Measurements from ENCODE around the gene KIAA1217. TPM values are rescaled to one million over a fixed set of nuclear protein-coding genes. Genes with fewer than 3 reads are reported as not detected.
A peak's percentile ranks its signal among the peaks of the same experiment; 100 is the strongest.

KIAA1217 gene
- polyA plus RNA-seq, 1 donor, result 54.9 TPM

DNA sequence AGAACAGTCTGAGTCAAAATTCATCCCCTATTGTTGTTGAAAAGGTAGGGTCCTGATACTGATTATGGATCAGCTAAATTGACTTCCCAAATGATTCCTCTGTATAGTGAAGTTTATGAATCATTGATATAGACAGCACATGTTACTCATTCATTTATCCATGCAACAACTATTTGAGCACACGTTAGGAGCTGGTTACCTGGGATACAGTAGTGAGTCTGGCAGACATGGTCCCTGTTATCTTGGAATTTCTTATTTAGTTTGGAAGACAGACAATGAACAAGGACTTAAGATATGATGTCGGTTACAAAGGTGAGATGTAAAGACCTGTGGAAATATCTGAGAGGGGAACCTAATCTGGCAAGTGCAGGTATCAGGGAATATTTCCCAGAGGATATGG, 28.0 kb upstream of the KIAA1217 start:
- H3K27ac ChIP-seq (ENCODE audit: low read length), result no peak overlapping the region
- H3K36me3 ChIP-seq (ENCODE audit: control insufficient read depth, insufficient read depth, low read length), result no peaks in the 10 kb centered on the region
- 60% methylated on average over 1 of the region's 2 CpGs for WGBS (ENCODE audit: insufficient coverage, low lambda C conversion rate)
- H3K27me3 ChIP-seq (ENCODE audit: control insufficient read depth, insufficient read depth, low read length), result no peaks in the 10 kb centered on the region
- H3K9me3 ChIP-seq (ENCODE audit: control insufficient read depth, low read depth, low read length), result peaks cover 7% of the 10 kb centered on the region
- H3K4me1 ChIP-seq (ENCODE audit: control insufficient read depth, insufficient read depth, low read length), result no peaks in the 10 kb centered on the region
- DNase-seq, result no peak
- H3K4me3 ChIP-seq (ENCODE audit: low read length), result no peak overlapping the region

DNA sequence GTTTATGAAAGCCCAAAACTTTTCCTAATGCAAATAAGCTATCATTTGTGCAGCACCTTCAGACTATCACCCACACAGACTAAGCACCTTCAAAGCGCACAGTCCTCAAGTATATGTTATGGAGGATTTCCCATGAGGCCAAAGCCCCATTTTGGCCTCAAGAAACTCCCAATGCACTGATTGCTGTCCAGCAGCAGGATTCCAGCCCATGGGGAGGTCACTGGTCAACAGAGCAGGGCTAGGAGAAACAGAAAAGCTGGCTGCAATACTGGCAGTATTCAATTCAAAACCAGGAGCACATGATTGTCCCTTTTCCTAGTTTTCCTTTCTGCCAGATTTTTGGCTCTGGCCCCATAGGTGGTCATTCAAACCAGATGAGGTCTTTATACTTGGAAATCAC, 24.5 kb upstream of the KIAA1217 start:
- Histone ChIP-seq H3K27me3 (ENCODE audit: control insufficient read depth, insufficient read depth, low read length) (no peaks in the 10 kb centered on the region), H3K27ac (ENCODE audit: low read length) (no peak overlapping the region), H3K4me1 (ENCODE audit: control insufficient read depth, insufficient read depth, low read length) (no peaks in the 10 kb centered on the region), H3K36me3 (ENCODE audit: control insufficient read depth, insufficient read depth, low read length) (no peaks in the 10 kb centered on the region), H3K9me3 (ENCODE audit: control insufficient read depth, low read depth, low read length) (no peaks in the 10 kb centered on the region), H3K4me3 (ENCODE audit: low read length) (no peak overlapping the region)
- no CpG with 5 or more reads among the region's 1 CpG for WGBS (ENCODE audit: insufficient coverage, low lambda C conversion rate)
- no peak for DNase-seq

DNA sequence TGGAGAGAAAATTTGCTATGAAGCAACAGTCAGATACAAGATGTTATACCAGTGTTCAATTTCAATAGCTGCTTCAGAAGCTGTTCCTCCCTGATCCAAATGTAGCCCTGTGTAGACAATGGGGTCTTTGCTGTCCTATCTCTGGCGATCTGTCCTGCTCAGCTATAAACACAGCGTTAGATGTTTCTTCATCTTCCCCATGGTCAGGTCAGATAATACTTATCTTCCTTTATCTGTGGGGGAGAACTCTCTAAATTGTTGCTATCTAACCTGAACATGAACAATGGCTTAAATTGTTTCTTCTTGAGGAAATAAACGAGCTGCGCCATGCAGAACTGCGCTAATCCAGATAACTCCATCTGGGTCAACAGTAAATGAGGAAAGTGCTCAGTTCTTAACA, 15.6 kb upstream of the KIAA1217 start:
- no CpG with 5 or more reads among the region's 5 CpGs for WGBS (ENCODE audit: insufficient coverage, low lambda C conversion rate)
- no peak overlapping the region for H3K4me3 ChIP-seq (ENCODE audit: low read length)
- no peak overlapping the region for H3K27ac ChIP-seq (ENCODE audit: low read length)
- H3K27me3 ChIP-seq (ENCODE audit: control insufficient read depth, insufficient read depth, low read length), result no peaks in the 10 kb centered on the region
- no peaks in the 10 kb centered on the region for H3K4me1 ChIP-seq (ENCODE audit: control insufficient read depth, insufficient read depth, low read length)
- no peaks in the 10 kb centered on the region for H3K36me3 ChIP-seq (ENCODE audit: control insufficient read depth, insufficient read depth, low read length)
- DNase-seq, result no peak
- H3K9me3 ChIP-seq (ENCODE audit: control insufficient read depth, low read depth, low read length), result no peaks in the 10 kb centered on the region

DNA sequence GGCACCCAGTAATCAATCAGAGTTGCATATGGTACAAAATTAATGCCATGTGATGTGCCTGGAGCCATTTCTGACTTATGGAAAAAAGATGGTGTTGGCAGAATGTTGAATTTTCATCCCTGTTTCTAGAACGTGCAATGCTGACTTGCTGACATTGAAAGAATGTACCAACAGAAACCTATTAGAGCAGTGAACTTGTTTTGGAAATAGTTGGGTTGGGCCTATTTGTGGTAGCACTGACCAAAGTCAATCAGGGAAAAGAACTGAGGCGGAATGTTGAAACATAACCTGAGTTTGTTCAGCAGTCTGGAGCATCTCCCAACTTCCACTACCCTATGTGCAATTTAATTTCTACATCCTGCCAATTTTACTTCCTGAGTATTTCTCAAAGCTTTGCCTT, 11.7 kb upstream of the KIAA1217 start:
- no peaks in the 10 kb centered on the region for H3K9me3 ChIP-seq (ENCODE audit: control insufficient read depth, low read depth, low read length)
- no peaks in the 10 kb centered on the region for H3K36me3 ChIP-seq (ENCODE audit: control insufficient read depth, insufficient read depth, low read length)
- H3K27ac ChIP-seq (ENCODE audit: low read length), result no peak overlapping the region
- no peak overlapping the region for H3K4me3 ChIP-seq (ENCODE audit: low read length)
- no CpG with 5 or more reads among the region's 2 CpGs for WGBS (ENCODE audit: insufficient coverage, low lambda C conversion rate)
- peaks cover 6% of the 10 kb centered on the region for H3K4me1 ChIP-seq (ENCODE audit: control insufficient read depth, insufficient read depth, low read length)
- H3K27me3 ChIP-seq (ENCODE audit: control insufficient read depth, insufficient read depth, low read length), result no peaks in the 10 kb centered on the region
- DNase-seq, result no peak

DNA sequence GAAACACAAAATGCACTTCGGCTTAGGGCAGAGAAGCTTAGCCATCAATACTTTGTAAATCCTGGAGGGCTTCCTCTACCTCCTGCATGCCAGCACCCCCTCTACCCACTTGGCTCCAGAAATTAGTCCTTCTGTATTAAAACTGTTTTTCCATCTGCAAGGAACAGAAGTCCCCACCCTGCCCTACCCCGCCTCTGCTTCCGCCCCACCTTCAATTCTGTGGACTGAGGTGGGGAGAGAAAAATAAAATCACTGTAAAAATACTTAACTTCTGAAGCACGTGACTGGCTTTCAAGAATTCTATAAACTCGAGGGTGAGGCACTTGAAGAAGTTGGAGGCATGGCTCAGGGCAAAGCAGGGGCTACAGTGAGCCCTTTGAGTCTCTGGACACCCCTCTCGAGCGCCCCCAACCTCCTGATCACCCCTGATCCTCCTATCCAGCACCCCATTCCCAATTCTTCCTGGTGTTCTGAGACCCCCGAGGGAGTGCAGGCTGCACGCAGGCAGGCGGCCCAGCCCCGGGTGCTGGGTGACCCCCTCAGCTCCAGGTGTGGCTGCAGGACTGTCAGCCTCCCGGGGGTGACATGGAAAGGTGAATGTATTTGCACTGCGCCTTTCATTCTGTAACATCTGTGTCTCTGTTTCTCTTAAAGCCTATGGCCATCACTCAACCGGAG, 7.3 kb upstream of the KIAA1217 start:
- no peaks in the 10 kb centered on the region for H3K9me3 ChIP-seq (ENCODE audit: control insufficient read depth, low read depth, low read length)
- H3K4me1 ChIP-seq (ENCODE audit: control insufficient read depth, insufficient read depth, low read length), result peaks cover 16% of the 10 kb centered on the region
- peak overlapping the region; percentile 7 for H3K4me3 ChIP-seq (ENCODE audit: low read length)
- H3K27ac ChIP-seq (ENCODE audit: low read length), result peak overlapping the region; percentile 50
- DNase-seq, result peak in 1 of 2 donors; percentile 21
- no CpG with 5 or more reads among the region's 14 CpGs for WGBS (ENCODE audit: insufficient coverage, low lambda C conversion rate)
- H3K27me3 ChIP-seq (ENCODE audit: control insufficient read depth, insufficient read depth, low read length), result no peaks in the 10 kb centered on the region
- H3K36me3 ChIP-seq (ENCODE audit: control insufficient read depth, insufficient read depth, low read length), result no peaks in the 10 kb centered on the region

DNA sequence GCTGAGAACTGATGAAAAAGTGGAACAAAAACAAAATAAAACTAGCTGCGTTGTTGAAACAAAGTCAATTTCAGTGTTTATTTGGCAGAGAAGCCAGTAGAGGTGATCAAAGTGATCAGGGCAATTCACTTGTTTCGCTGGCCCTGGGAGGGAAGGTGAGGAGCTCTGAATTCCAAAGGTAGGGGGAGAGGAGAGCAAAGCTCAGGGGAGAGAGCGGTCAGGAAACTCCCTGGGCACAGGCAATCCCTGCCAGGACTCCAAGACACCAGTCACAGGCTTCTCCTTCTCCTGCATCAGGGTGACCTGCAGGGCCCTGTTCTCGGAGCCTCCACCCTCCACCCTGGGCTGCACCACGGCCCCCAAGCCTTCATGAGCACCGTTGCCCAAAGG, 6.8 kb upstream of the KIAA1217 start:
- peak overlapping the region; percentile 50 for H3K27ac ChIP-seq (ENCODE audit: low read length)
- no peaks in the 10 kb centered on the region for H3K9me3 ChIP-seq (ENCODE audit: control insufficient read depth, low read depth, low read length)
- DNase-seq, result peak; percentile 71 to 79
- no CpG with 5 or more reads among the region's 6 CpGs for WGBS (ENCODE audit: insufficient coverage, low lambda C conversion rate)
- H3K4me3 ChIP-seq (ENCODE audit: low read length), result peak overlapping the region; percentile 7
- H3K4me1 ChIP-seq (ENCODE audit: control insufficient read depth, insufficient read depth, low read length), result peaks cover 22% of the 10 kb centered on the region
- no peaks in the 10 kb centered on the region for H3K36me3 ChIP-seq (ENCODE audit: control insufficient read depth, insufficient read depth, low read length)
- no peaks in the 10 kb centered on the region for H3K27me3 ChIP-seq (ENCODE audit: control insufficient read depth, insufficient read depth, low read length)

DNA sequence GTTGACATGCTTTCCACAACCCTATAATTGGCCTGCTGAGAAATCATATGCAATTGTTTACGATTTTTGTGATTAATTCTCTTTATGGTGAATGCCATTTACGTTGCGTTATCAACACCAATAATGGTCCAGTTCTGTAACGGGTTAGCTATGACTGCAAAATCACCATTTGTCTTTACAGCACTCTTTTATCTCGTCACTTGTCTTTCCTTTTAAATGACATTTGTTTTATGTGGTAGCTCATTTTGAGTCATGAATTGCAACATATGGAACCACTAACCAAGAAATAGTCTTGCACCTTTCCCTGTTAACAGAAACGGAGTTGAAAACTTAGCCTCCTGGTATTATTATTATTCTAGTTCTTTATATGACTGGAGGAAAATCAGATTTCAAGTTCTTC, 3.1 kb upstream of the KIAA1217 start:
- no peak overlapping the region for H3K4me3 ChIP-seq (ENCODE audit: low read length)
- H3K27me3 ChIP-seq (ENCODE audit: control insufficient read depth, insufficient read depth, low read length), result no peaks in the 10 kb centered on the region
- H3K36me3 ChIP-seq (ENCODE audit: control insufficient read depth, insufficient read depth, low read length), result no peaks in the 10 kb centered on the region
- 54% methylated on average over 4 of the region's 6 CpGs for WGBS (ENCODE audit: insufficient coverage, low lambda C conversion rate)
- H3K9me3 ChIP-seq (ENCODE audit: control insufficient read depth, low read depth, low read length), result no peaks in the 10 kb centered on the region
- H3K4me1 ChIP-seq (ENCODE audit: control insufficient read depth, insufficient read depth, low read length), result peaks cover 38% of the 10 kb centered on the region
- H3K27ac ChIP-seq (ENCODE audit: low read length), result peak overlapping the region; percentile 87
- DNase-seq, result no peak

DNA sequence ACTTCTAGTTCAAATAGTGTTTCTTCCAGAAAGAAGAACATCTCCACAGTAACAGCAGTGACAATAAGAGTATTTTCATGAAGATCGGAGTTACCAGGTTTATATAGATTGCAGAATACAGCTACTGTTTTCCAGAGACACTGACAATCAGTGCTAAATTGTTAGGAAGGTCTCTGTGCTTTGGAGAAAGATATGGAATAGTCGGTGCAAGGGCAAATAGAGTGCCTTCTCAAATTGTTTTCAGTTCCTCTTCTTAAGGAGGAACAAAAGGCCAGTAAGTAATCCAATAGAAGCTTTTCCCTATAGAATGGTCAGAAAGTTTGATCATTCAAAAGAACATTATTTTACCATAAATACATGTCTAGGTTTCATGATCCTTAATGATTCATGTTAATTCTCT, 2.6 kb upstream of the KIAA1217 start:
- no peaks in the 10 kb centered on the region for H3K36me3 ChIP-seq (ENCODE audit: control insufficient read depth, insufficient read depth, low read length)
- peaks cover 38% of the 10 kb centered on the region for H3K4me1 ChIP-seq (ENCODE audit: control insufficient read depth, insufficient read depth, low read length)
- DNase-seq, result no peak
- no peaks in the 10 kb centered on the region for H3K9me3 ChIP-seq (ENCODE audit: control insufficient read depth, low read depth, low read length)
- peak overlapping the region; percentile 87 for H3K27ac ChIP-seq (ENCODE audit: low read length)
- H3K27me3 ChIP-seq (ENCODE audit: control insufficient read depth, insufficient read depth, low read length), result no peaks in the 10 kb centered on the region
- H3K4me3 ChIP-seq (ENCODE audit: low read length), result no peak overlapping the region
- WGBS (ENCODE audit: insufficient coverage, low lambda C conversion rate), result 57% methylated on average over 1 of the region's 2 CpGs

DNA sequence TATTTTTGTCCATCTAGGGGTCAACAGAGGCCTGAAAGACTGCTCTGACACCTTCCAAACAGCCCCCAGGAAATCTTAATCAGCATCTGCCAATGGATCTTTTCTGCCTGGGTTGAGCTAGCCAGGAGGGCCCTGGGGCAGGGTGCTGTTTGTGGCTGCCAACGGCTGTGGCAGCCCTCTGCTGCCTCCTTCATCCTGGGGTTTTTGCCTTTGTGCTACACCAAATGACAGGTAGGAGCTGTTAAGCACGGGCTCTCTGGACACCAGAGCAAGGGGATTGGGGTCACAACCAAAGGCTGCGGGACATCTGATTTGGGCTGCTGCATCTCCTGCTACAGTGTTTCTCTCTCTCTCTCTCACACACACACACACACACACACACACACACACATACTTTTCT, 2.0 kb upstream of the KIAA1217 start:
- Histone ChIP-seq H3K27ac (ENCODE audit: low read length) (peak overlapping the region; percentile 87), H3K4me1 (ENCODE audit: control insufficient read depth, insufficient read depth, low read length) (peaks cover 37% of the 10 kb centered on the region), H3K9me3 (ENCODE audit: control insufficient read depth, low read depth, low read length) (no peaks in the 10 kb centered on the region), H3K27me3 (ENCODE audit: control insufficient read depth, insufficient read depth, low read length) (no peaks in the 10 kb centered on the region), H3K4me3 (ENCODE audit: low read length) (no peak overlapping the region), H3K36me3 (ENCODE audit: control insufficient read depth, insufficient read depth, low read length) (no peaks in the 10 kb centered on the region)
- DNase-seq, result no peak
- no CpG with 5 or more reads among the region's 3 CpGs for whole genome bisulfite sequencing (ENCODE audit: insufficient coverage, low lambda C conversion rate)

DNA sequence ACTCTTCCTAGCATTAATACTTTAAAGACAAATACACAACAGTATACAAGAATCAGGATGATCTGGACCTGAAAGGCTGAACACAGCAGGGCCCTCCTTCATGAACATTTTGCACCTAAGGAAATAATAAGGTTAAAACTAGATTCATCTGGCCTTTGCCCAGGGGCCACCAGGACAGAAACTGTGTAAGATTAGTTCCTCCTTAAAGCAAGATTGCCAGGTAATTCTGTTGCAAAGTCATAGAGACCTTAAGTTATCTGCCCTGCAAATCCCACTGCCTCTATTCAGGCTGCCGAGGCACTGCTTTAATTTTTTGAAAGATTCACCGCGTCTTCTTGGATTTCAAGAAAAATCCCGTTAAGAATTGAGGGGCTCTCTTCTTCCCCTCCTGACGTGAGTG, 1.6 kb upstream of the KIAA1217 start:
- Histone ChIP-seq H3K4me3 (ENCODE audit: low read length) (no peak overlapping the region), H3K4me1 (ENCODE audit: control insufficient read depth, insufficient read depth, low read length) (peaks cover 34% of the 10 kb centered on the region), H3K36me3 (ENCODE audit: control insufficient read depth, insufficient read depth, low read length) (no peaks in the 10 kb centered on the region), H3K27ac (ENCODE audit: low read length) (peak overlapping the region; percentile 87), H3K27me3 (ENCODE audit: control insufficient read depth, insufficient read depth, low read length) (no peaks in the 10 kb centered on the region), H3K9me3 (ENCODE audit: control insufficient read depth, low read depth, low read length) (no peaks in the 10 kb centered on the region)
- WGBS (ENCODE audit: insufficient coverage, low lambda C conversion rate), result 13% methylated on average over 3 of the region's 5 CpGs
- peak; percentile 72 to 92 for DNase-seq

All from large intestine (tissue), 3 donors.